KOPT-K1 (cell line): ENCODE results near the gene LNX1.

Experiments used
- H3K27ac ChIP-seq: fragments of 200-600 bp; sonication (generic); 2 replicates; pipeline ENCODE4 v1.5.1; 2016; ENCODE audit warnings: antibody characterized with exemption, mild to moderate bottlenecking, low read depth, low read length; ENCODE audit not compliant: poor library complexity, severe bottlenecking
- H3K36me3 ChIP-seq: fragments of 200-600 bp; sonication (generic); 2 replicates; pipeline ENCODE4 v1.5.1; 2017; ENCODE audit warnings: antibody characterized with exemption, mild to moderate bottlenecking, low read length, moderate library complexity; ENCODE audit not compliant: insufficient read depth
- H3K9me3 ChIP-seq: fragments of 200-600 bp; sonication (generic); 2 replicates; pipeline ENCODE4 v1.5.1; 2017; ENCODE audit warnings: antibody characterized with exemption, low read length, mild to moderate bottlenecking; ENCODE audit not compliant: insufficient read depth, poor library complexity, severe bottlenecking

LNX1 gene

GRCh38 chr4:53543561-53543960, 47.7 kb downstream of the LNX1 start:
- Histone ChIP-seq H3K9me3 (no peaks in the 10 kb centered on the region), H3K36me3 (no peaks in the 10 kb centered on the region), H3K27ac (no peak overlapping the region)

GRCh38 chr4:53541577-53542206, 49.6 kb downstream of the LNX1 start:
- Histone ChIP-seq H3K36me3 (no peaks in the 10 kb centered on the region), H3K27ac (no peak overlapping the region)

GRCh38 chr4:53538756-53539155, 52.5 kb downstream of the LNX1 start:
- no peaks in the 10 kb centered on the region for H3K36me3 ChIP-seq
- no peaks in the 10 kb centered on the region for H3K9me3 ChIP-seq
- no peak overlapping the region for H3K27ac ChIP-seq

More at GRCh38 chr4:53541577-53542206, 49.6 kb downstream of the LNX1 start:
- H3K9me3 ChIP-seq = no peaks in the 10 kb centered on the region

- no peak overlapping the region for H3K27ac ChIP-seq
- no peaks in the 10 kb centered on the region for H3K36me3 ChIP-seq
- H3K9me3 ChIP-seq = no peaks in the 10 kb centered on the region
Observed at GRCh38 chr4:53537606-53538005, 53.7 kb downstream of the LNX1 start.

- no peak overlapping the region for H3K27ac ChIP-seq
- H3K9me3 ChIP-seq = no peaks in the 10 kb centered on the region
- no peaks in the 10 kb centered on the region for H3K36me3 ChIP-seq
Observed at GRCh38 chr4:53536328-53536727, 55.0 kb downstream of the LNX1 start.

- no peak overlapping the region for H3K27ac ChIP-seq
- no peaks in the 10 kb centered on the region for H3K36me3 ChIP-seq
Observed at GRCh38 chr4:53535567-53535966, 55.7 kb downstream of the LNX1 start.

GRCh38 chr4:53534684-53535083, 56.6 kb downstream of the LNX1 start:
- H3K36me3 ChIP-seq = no peaks in the 10 kb centered on the region
- H3K9me3 ChIP-seq = no peaks in the 10 kb centered on the region

More at GRCh38 chr4:53535567-53535966, 55.7 kb downstream of the LNX1 start:
- H3K9me3 ChIP-seq = no peaks in the 10 kb centered on the region

GRCh38 chr4:53532521-53532920, 58.8 kb downstream of the LNX1 start:
- H3K9me3 ChIP-seq = no peaks in the 10 kb centered on the region
- no peak overlapping the region for H3K27ac ChIP-seq
- no peaks in the 10 kb centered on the region for H3K36me3 ChIP-seq

More at GRCh38 chr4:53534684-53535083, 56.6 kb downstream of the LNX1 start:
- H3K27ac ChIP-seq = no peak overlapping the region

GRCh38 chr4:53531585-53532224, 59.6 kb downstream of the LNX1 start:
- H3K27ac ChIP-seq = no peak overlapping the region
- H3K9me3 ChIP-seq = no peaks in the 10 kb centered on the region
- H3K36me3 ChIP-seq = no peaks in the 10 kb centered on the region

GRCh38 chr4:53529025-53529424, 62.3 kb downstream of the LNX1 start:
- Histone ChIP-seq H3K9me3 (no peaks in the 10 kb centered on the region), H3K36me3 (no peaks in the 10 kb centered on the region), H3K27ac (no peak overlapping the region)

GRCh38 chr4:53527930-53528329, 63.4 kb downstream of the LNX1 start:
- Histone ChIP-seq H3K27ac (no peak overlapping the region), H3K9me3 (no peaks in the 10 kb centered on the region), H3K36me3 (no peaks in the 10 kb centered on the region)

- H3K27ac ChIP-seq = no peak overlapping the region
- no peaks in the 10 kb centered on the region for H3K36me3 ChIP-seq
- H3K9me3 ChIP-seq = no peaks in the 10 kb centered on the region
Observed at GRCh38 chr4:53527326-53527725, 64.0 kb downstream of the LNX1 start.

GRCh38 chr4:53522334-53522733, 69.0 kb downstream of the LNX1 start:
- Histone ChIP-seq H3K27ac (no peak overlapping the region), H3K9me3 (no peaks in the 10 kb centered on the region), H3K36me3 (no peaks in the 10 kb centered on the region)

GRCh38 chr4:53520116-53520515, 71.2 kb downstream of the LNX1 start:
- Histone ChIP-seq H3K36me3 (no peaks in the 10 kb centered on the region), H3K27ac (no peak overlapping the region), H3K9me3 (no peaks in the 10 kb centered on the region)

GRCh38 chr4:53518807-53519206, 72.5 kb downstream of the LNX1 start:
- no peaks in the 10 kb centered on the region for H3K36me3 ChIP-seq
- H3K27ac ChIP-seq = no peak overlapping the region
- no peaks in the 10 kb centered on the region for H3K9me3 ChIP-seq

GRCh38 chr4:53515076-53515475, 76.2 kb downstream of the LNX1 start:
- Histone ChIP-seq H3K27ac (no peak overlapping the region), H3K9me3 (no peaks in the 10 kb centered on the region), H3K36me3 (no peaks in the 10 kb centered on the region)
